ENCODE results near the gene PCBP2.

DNA sequence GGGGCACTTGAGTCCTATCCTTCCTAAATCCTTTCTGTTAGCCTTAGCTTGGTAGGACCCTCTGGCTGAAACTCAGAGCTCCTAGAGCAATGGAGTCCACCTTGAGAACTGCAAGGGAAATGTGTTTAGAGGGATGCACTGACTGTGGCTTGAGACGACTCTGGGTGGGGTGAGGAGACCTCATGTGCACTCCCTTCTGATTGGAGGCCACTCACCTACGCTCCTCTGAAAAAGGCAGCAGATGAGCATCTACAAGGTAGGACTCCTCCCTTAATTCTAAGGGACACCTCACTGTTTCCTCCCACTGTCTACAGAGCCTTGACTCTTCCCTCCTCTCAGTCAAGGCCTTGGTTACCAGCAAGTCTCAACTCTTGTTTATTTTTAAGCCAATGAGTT lies 46.3 kb downstream of the PCBP2 start:
- no peak for TF ChIP-seq ZNF565 (CRISPR knock-in tag; conservative IDR thresholded peaks at IDR 0.05; ENCODE audit: low read depth)
- no peak for TF ChIP-seq OSR1 (CRISPR knock-in tag; IDR thresholded peaks at IDR 0.05)
- TF ChIP-seq GLIS3 (CRISPR knock-in tag; IDR thresholded peaks at IDR 0.05) = no peak
- no peak for TF ChIP-seq ZNF8 (CRISPR knock-in tag; IDR thresholded peaks at IDR 0.05)
- no peak for TF ChIP-seq TOX (CRISPR knock-in tag; IDR thresholded peaks at IDR 0.05; ENCODE audit: borderline replicate concordance)
- TF ChIP-seq PPARA (CRISPR knock-in tag; IDR thresholded peaks at IDR 0.05; ENCODE audit: borderline replicate concordance) = no peak
